NOMO-1 (cell line): Measurements from ENCODE around the gene FBN1.

ENCODE experiments used
- DNase-seq, 2 experiments: peaks; one replicate each; lab custom pipeline; 2025; ENCODE audit not compliant: unreplicated experiment in 2 of 2; lab: John Stamatoyannopoulos, UW

The FBN1 gene

GRCh38 chr15:48556159-48556897, 89.2 kb downstream of the FBN1 start:
- DNase-seq, result no peak

- DNase-seq, result no peak
These were observed 90.1 kb downstream of the FBN1 start for GRCh38 chr15:48555241-48555881.

GRCh38 chr15:48554112-48554511, 91.4 kb downstream of the FBN1 start:
- no peak for DNase-seq

- DNase-seq, result no peak
These were observed 92.0 kb downstream of the FBN1 start for GRCh38 chr15:48553559-48553958.

- DNase-seq, result no peak
These were observed 94.5 kb downstream of the FBN1 start for GRCh38 chr15:48550822-48551525.

GRCh38 chr15:48548455-48548854, 97.1 kb downstream of the FBN1 start:
- DNase-seq, result no peak

GRCh38 chr15:48547286-48547685, 98.2 kb downstream of the FBN1 start:
- DNase-seq, result no peak

- DNase-seq, result no peak
These were observed 99.2 kb downstream of the FBN1 start for GRCh38 chr15:48546296-48546695.

GRCh38 chr15:48544778-48545177, 100.7 kb downstream of the FBN1 start:
- no peak for DNase-seq

- no peak for DNase-seq
These were observed 103.9 kb downstream of the FBN1 start for GRCh38 chr15:48541341-48542278.

GRCh38 chr15:48540756-48541155, 104.8 kb downstream of the FBN1 start:
- DNase-seq, result no peak

- no peak for DNase-seq
These were observed 106.6 kb downstream of the FBN1 start for GRCh38 chr15:48538941-48539340.

GRCh38 chr15:48537271-48538113, 108.0 kb downstream of the FBN1 start:
- no peak for DNase-seq

GRCh38 chr15:48536681-48537091, 108.8 kb downstream of the FBN1 start:
- no peak for DNase-seq

- DNase-seq, result no peak
These were observed 111.5 kb downstream of the FBN1 start for GRCh38 chr15:48533982-48534381.

GRCh38 chr15:48532946-48533345, 112.6 kb downstream of the FBN1 start:
- no peak for DNase-seq

GRCh38 chr15:48530528-48530927, 115.0 kb downstream of the FBN1 start:
- DNase-seq, result no peak

GRCh38 chr15:48528921-48529320, 116.6 kb downstream of the FBN1 start:
- no peak for DNase-seq

GRCh38 chr15:48527517-48527916, 118.0 kb downstream of the FBN1 start:
- DNase-seq, result no peak

- DNase-seq, result no peak
These were observed 122.6 kb downstream of the FBN1 start for GRCh38 chr15:48522911-48523310.
